Peyer's patch (tissue), 4 donors: ENCODE data around the gene MED7. TPM values are rescaled to one million over a fixed set of nuclear protein-coding genes. Genes with fewer than 3 reads are reported as not detected.
A peak's percentile ranks its signal among the peaks of the same experiment; 100 is the strongest.

ENCODE experiments used
- DNase-seq, 3 donors: peaks; one replicate each; pipeline ENCODE4 v3.0.0-alpha.2; 2017 to 2019
- H3K27ac ChIP-seq, 4 donors: fragments of 200-600 bp; sonication (generic); one replicate each; pipeline ENCODE4 v1.5.1; 2016 to 2019
- H3K27me3 ChIP-seq, 2 donors: fragments of 200-600 bp; sonication (generic); one replicate each; pipeline ENCODE4 v1.5.1; 2019
- H3K36me3 ChIP-seq, 3 donors: fragments of 200-600 bp; sonication (generic); one replicate each; pipeline ENCODE4 v1.5.1; 2016 to 2019
- H3K4me1 ChIP-seq, 4 donors: fragments of 200-600 bp; sonication (generic); one replicate each; pipeline ENCODE4 v1.5.1; 2016 to 2019
- H3K4me3 ChIP-seq, 4 donors: fragments of 200-600 bp; sonication (generic); 1 replicate in 3 of 4; 2 replicates in 1 of 4; pipeline ENCODE4 v1.5.1; 2016 to 2019; ENCODE audit warnings: mild to moderate bottlenecking in 1 of 4
- H3K9me3 ChIP-seq, 4 donors: fragments of 200-600 bp; sonication (generic); one replicate each; pipeline ENCODE4 v1.5.1; 2016 to 2019; ENCODE audit warnings: mild to moderate bottlenecking in 1 of 4
- CTCF ChIP-seq, 6 experiments: fragments of 450-650 bp in 4 of 6; fragments of 200-600 bp in 2 of 6; sonication (generic) in 1 of 6; IDR thresholded peaks; one replicate each; pipeline ENCODE4 v1.5.1; 2017 to 2019; ENCODE audit warnings: antibody characterized with exemption in 6 of 6, mild to moderate bottlenecking in 3 of 6, moderate library complexity in 1 of 6
- POLR2A ChIP-seq, 2 donors: fragments of 450-650 bp; IDR thresholded peaks; one replicate each; pipeline ENCODE4 v1.5.1; 2017; ENCODE audit warnings: antibody characterized with exemption in 2 of 2, mild to moderate bottlenecking in 2 of 2, moderate library complexity in 2 of 2
- total RNA-seq, 4 donors: library from RNA; depleted of rRNA; stranded (reverse); fragments of >200 nt; gene quantifications; one replicate each; pipeline ENCODE4 v1.1.0, GENCODE V29; 2016

The MED7 gene
- total RNA-seq, 4 donors from 2014 or later, result 6.7 to 12.4 (median 7.3) TPM

GRCh38 chr5:157184117-157184670 is 41.5 kb upstream of the MED7 start:
- no peak for DNase-seq
- peak overlapping the region; percentile 6 to 36 (median 32) for H3K4me3 ChIP-seq
- H3K27me3 ChIP-seq, result no peaks in the 10 kb centered on the region
- H3K9me3 ChIP-seq, result no peaks in the 10 kb centered on the region
- H3K27ac ChIP-seq, result peak overlapping the region in 1 of 4 donors; percentile 27
- H3K36me3 ChIP-seq, result no peaks in the 10 kb centered on the region
- no peaks in the 10 kb centered on the region for H3K4me1 ChIP-seq
- TF ChIP-seq CTCF (IDR thresholded peaks at IDR 0.05) (no peak), POLR2A (IDR thresholded peaks at IDR 0.05) (no peak)

- Histone ChIP-seq H3K4me1 (no peaks in the 10 kb centered on the region), H3K36me3 (no peaks in the 10 kb centered on the region), H3K27me3 (no peaks in the 10 kb centered on the region), H3K9me3 (no peaks in the 10 kb centered on the region), H3K4me3 (peak overlapping the region; percentile 22 to 36 (median 26)), H3K27ac (peak overlapping the region in 3 of 4 donors; percentile 5 to 61 (median 52))
- TF ChIP-seq CTCF (IDR thresholded peaks at IDR 0.05) (no peak), POLR2A (IDR thresholded peaks at IDR 0.05) (no peak)
- DNase-seq, result no peak
These were observed 39.6 kb upstream of the MED7 start for GRCh38 chr5:157182143-157182757.

GRCh38 chr5:157180374-157181264 is 38.0 kb upstream of the MED7 start, which contains the start of gene ITK:
TSS of gene ITK (plus strand) at chr5:157180840. CDS start at chr5:157180978, 138 bp downstream.
- Histone ChIP-seq H3K9me3 (no peaks in the 10 kb centered on the region), H3K27me3 (no peaks in the 10 kb centered on the region), H3K36me3 (no peaks in the 10 kb centered on the region), H3K4me1 (no peaks in the 10 kb centered on the region), H3K27ac (peak within 1 kb of the TSS; percentile 52 to 62 (median 62)), H3K4me3 (peak within 1 kb of the TSS; percentile 22 to 36 (median 26))
- peak in 2 of 3 donors; percentile 30 to 62 for DNase-seq
- TF ChIP-seq POLR2A (IDR thresholded peaks at IDR 0.05) (peak; percentile 14 to 56), CTCF (IDR thresholded peaks at IDR 0.05) (no peak)

- DNase-seq, result no peak
- H3K27ac ChIP-seq, result peak overlapping the region; percentile 48 to 62 (median 54)
- no peaks in the 10 kb centered on the region for H3K36me3 ChIP-seq
- TF ChIP-seq CTCF (IDR thresholded peaks at IDR 0.05) (no peak), POLR2A (IDR thresholded peaks at IDR 0.05) (no peak)
- H3K27me3 ChIP-seq, result no peaks in the 10 kb centered on the region
- H3K4me3 ChIP-seq, result no peak overlapping the region
- no peaks in the 10 kb centered on the region for H3K9me3 ChIP-seq
- H3K4me1 ChIP-seq, result no peaks in the 10 kb centered on the region
These were observed 36.3 kb upstream of the MED7 start for GRCh38 chr5:157178966-157179365.

GRCh38 chr5:157177953-157178352 is 35.3 kb upstream of the MED7 start:
- TF ChIP-seq POLR2A (IDR thresholded peaks at IDR 0.05) (no peak), CTCF (IDR thresholded peaks at IDR 0.05) (no peak)
- no peak for DNase-seq
- no peaks in the 10 kb centered on the region for H3K4me1 ChIP-seq
- peak overlapping the region in 3 of 4 donors; percentile 4 to 52 (median 27) for H3K27ac ChIP-seq
- no peaks in the 10 kb centered on the region for H3K9me3 ChIP-seq
- no peaks in the 10 kb centered on the region for H3K27me3 ChIP-seq
- no peaks in the 10 kb centered on the region for H3K36me3 ChIP-seq
- H3K4me3 ChIP-seq, result no peak overlapping the region
